ENCODE results near the gene GNAZ.

GNAZ gene

DNA sequence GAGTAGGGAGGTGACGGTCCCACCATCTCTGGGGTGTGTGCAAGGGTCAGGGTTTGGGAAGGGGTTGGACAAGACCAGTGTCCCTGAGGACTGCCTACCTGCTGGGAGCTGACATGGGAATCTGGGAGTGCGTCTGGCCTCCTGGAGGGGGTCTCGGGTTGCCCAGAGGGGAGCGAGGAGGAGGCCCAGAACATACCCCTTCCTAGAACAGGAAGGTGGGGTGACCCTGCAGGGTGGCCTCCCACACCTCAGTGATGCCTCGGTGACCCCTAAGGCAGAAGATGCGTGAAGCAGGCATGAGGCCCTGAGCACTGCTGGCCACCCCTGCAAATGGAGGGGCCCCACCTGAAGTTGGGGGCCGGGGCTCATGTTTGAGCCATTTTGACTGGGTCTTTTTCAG lies 45.0 kb downstream of the GNAZ start:
- TF ChIP-seq GATA2 (IDR thresholded peaks at IDR 0.05; ENCODE audit: low read depth, low read length) (no peak), GATA3 (IDR thresholded peaks at IDR 0.05; ENCODE audit: low read depth, low read length) (no peak)

DNA sequence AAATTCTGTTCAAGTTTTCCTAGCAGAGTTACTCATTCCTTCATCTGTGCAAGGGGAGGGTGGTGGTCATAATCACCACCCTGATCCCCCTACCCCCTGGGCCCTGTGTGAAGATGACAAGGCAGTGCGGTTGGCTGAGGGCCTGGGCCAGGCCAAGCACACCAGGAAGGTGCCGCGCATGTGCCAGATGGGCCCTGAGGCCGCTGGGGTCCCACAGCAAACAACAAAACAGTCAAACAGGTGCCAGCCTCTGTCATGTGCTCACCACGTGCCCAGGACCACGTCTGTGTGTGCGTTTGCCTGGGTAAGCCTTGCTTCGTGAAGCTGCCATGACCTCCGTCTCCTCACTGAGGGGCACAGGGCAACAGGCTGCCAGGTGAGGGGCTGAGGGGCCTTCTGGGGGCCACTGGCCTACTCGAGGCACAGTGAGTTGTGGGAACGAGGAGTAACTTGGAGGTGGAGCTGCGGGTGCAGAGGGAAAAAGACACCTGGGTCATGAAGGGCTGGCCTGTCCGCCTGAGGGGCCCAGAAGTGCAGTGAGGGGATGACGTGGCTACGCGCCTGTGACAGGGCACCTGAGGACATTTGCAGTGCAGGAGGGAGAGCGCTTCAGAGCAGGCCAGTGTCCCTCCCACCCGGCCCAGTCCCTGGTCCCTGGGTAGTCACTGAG lies 45.6 kb downstream of the GNAZ start:
- no peak for TF ChIP-seq GATA2 (IDR thresholded peaks at IDR 0.05; ENCODE audit: low read depth, low read length)
- no peak for TF ChIP-seq GATA3 (IDR thresholded peaks at IDR 0.05; ENCODE audit: low read depth, low read length)

DNA sequence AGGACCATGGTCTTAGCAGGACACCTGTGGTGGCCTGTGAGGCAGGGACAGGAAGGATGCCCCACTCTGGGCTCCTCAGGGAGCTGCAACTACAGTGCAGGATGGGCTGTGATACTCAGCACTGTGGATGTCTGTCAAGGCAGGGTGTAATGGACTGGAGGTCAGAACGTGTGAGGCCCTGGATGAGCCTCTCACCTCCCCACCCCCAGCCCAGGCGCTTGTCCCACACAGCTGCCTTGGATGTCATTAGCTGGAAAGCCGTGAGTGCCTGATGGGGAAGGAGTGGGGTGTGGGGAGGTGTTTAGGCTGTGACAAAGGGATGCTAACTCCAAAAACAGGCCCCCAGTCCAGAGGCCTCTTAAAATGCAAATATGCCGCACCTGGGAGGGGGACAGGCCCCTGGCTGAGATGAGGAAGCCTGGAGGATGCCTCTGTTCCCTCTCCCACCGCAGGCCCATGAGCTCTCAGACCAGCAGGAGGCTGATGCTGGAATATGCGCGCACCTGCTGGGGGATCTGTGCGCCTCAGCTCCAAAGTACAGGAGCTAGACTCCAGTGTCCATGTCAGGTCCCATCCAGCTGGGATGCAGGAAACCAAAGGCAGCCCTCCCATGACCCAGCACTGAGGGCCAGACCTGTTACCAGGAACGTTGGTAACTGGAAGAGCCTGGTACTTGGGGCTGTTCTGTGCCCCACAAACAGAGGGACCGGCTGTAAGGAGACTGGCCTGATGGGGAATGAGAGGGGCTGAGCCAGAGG lies 46.4 kb downstream of the GNAZ start:
- TF ChIP-seq GATA2 (IDR thresholded peaks at IDR 0.05; ENCODE audit: low read depth, low read length) (no peak), GATA3 (IDR thresholded peaks at IDR 0.05; ENCODE audit: low read depth, low read length) (no peak)

DNA sequence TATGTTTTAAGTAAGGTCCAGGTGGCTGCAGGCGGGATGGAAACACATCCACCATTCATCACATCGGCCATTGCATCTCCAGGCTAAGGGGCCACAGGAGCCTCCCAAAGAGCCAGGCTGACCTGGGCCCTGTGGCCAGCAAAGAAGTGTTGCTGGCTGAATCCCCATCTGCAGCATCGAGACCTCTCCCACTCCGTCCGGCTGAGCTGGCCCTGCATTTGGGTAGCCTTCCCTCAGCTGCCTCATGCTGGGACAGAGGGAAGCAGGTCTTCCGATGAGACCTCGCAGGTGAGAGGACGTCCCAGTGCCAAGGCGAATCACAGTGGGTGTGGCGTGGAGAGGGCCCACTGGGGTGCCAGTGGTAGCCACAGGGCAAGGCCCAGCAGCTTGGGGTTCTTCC lies 47.0 kb downstream of the GNAZ start:
- TF ChIP-seq GATA2 (IDR thresholded peaks at IDR 0.05; ENCODE audit: low read depth, low read length) (no peak), GATA3 (IDR thresholded peaks at IDR 0.05; ENCODE audit: low read depth, low read length) (no peak)

DNA sequence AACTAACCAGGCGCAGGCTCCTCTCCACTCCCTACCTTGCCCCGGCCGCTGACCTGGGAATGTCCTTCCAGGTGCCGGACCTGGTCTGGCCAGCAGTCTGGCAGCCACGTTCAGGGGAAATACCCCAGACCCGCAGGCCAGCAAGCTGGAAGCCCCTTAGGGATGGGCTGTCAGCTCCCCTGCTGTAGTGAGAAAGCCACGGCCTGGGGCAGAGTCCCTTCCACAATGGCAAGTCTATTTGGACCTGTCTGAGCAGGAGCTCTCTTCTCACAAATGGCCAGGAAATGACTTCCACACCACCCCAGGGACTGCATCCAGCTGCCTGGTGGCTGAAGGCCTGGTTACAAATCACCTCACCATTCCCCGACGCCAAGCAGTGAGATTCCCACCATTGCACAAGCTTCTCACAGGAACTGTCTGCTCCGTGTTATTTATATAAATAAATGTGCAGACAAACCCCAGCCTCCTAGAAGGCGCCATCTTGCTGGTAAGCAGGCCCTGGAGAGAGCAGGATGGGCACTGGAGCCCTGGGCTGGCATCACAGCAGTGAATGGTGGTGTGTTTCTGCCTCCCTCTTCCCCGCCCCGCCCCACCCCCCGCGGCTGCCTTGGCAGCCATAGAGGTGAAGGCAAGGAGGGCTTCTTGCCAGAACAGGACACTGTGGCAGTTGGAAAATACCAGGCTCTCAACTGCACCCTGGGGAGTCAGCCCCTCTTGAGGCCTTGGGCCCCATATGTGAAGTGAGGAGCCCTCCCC lies 47.8 kb downstream of the GNAZ start:
- no peak for TF ChIP-seq GATA2 (IDR thresholded peaks at IDR 0.05; ENCODE audit: low read depth, low read length)
- no peak for TF ChIP-seq GATA3 (IDR thresholded peaks at IDR 0.05; ENCODE audit: low read depth, low read length)

DNA sequence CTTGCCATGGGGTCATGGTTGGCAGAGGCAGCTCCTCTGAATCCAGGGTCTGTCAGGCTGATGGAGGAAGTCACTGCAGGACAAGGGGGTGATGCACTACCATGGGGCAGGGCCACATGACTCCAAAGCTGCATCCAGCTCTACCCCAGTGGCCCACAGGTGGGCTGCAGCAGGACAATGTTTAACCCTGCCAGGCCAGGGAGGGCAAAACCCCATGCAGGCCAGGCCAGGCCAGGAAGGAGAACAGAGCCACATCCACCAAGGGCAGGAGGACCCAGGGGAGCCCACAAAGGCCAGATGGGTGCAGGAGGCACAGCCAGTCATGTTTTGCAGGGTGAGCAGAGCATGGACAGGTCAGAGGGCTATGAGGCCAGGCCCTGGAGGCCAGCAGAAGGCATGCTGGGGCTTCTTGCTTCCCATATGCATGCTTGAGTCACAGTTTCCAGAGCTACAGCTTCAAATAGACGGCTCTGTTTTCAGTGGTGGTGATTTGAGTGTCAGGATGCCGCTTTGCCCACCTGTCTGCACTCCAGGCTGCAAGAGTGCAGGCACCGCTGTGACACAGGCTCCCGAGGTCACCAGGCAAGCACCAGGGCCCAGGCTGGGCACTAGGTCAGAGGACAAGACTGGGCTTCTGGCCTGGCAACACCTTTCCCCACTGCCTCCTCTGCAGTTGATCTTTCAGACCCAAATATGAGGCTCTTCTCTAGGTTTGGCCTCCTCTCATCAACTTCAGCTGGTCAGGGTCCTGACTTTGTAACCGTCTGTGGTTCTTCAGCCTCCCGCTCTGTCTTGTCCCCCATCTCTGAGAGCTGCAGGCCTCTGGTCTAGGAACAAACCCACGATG lies 48.6 kb downstream of the GNAZ start:
- TF ChIP-seq GATA3 (IDR thresholded peaks at IDR 0.05; ENCODE audit: low read depth, low read length), result no peak
- TF ChIP-seq GATA2 (IDR thresholded peaks at IDR 0.05; ENCODE audit: low read depth, low read length), result no peak

DNA sequence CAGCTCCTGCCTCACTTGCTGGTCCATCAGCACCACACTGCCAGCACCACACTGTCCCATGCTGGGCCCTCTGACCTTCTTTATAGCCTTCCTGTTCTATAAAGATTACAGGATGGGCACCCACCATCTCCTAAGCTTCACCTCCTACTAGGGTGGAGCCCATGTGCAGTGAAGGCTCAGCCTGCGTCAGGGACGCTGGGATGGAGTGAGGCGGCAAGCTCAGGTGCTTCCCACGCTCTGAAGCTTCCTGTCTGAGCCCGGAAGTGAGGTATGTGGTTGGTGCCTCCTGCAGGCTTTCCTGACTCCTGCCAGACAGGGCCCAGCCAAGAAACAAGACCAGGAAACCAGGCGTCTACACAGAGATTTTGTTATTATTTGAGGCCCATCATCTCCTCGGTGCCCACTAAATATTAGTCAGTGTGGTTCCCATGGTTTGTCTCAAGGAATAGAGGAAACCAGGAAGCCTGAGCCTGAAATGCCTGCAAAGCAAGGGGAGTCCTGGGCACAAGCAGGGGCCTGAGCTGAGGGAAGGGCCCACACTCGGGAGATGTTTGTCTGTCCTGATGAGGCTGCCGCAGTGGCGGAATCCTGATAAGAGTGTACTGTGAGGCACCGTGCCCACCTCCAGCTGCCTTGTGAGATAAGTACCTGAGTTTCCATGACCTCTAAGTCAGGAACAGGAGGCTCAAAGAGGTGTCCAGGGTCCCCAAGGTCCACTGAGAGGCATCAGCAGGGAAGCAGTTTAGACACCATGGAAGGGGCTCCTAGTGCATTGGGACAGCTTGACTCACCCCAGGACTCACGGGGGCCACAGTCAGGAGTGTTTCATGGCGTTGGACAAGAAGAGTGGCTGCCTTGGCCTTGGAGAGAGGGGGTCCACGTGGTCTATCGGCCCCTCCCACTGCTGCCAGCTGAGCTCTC lies 49.4 kb downstream of the GNAZ start:
- TF ChIP-seq GATA2 (IDR thresholded peaks at IDR 0.05; ENCODE audit: low read depth, low read length), result no peak
- no peak for TF ChIP-seq GATA3 (IDR thresholded peaks at IDR 0.05; ENCODE audit: low read depth, low read length)

DNA sequence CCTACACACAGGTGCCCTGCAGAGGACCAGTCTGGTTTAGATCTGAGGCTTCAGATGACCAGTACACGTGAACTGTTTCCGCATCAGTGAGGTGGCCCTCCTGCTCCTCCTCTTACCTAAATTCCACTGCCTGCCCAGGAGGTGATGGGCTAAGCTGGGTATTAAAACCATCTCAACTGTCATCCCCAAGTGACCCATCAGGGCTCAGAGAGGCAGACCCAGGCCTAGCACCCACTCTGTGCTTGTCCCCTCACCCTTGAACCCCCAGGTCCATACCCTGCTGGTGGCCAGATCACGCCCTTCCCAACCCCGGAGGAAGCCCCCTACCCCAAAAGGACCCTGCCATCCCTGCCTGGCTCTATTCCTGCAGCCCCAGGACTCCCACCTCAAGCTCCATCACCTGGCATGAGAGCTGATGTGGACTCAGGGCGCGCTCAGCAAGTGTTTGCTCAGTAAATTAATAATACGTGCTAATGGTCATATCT lies 50.1 kb downstream of the GNAZ start:
- TF ChIP-seq GATA3 (IDR thresholded peaks at IDR 0.05; ENCODE audit: low read depth, low read length), result no peak
- no peak for TF ChIP-seq GATA2 (IDR thresholded peaks at IDR 0.05; ENCODE audit: low read depth, low read length)

DNA sequence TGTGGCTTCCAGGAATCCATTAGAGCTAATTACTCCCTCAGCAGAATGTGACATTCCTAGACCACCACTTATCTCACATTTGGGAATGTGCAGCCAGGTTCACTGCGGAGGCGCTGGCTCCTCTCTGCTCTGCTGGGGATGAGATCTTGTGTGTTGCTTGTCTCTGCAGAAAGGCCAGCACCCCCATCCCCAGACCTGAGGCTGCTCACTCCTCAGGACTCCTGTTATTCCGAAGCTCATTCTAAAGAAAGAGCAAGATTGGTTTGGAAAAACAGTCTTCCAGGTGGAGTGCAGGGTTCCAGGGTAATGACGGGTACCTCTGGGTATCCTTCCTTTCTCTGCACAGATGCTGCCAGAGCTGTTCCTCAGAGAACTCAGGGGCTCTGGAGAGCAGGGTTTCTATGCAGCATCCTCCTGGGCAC lies 50.7 kb downstream of the GNAZ start:
- no peak for TF ChIP-seq GATA3 (IDR thresholded peaks at IDR 0.05; ENCODE audit: low read depth, low read length)
- TF ChIP-seq GATA2 (IDR thresholded peaks at IDR 0.05; ENCODE audit: low read depth, low read length), result no peak

DNA sequence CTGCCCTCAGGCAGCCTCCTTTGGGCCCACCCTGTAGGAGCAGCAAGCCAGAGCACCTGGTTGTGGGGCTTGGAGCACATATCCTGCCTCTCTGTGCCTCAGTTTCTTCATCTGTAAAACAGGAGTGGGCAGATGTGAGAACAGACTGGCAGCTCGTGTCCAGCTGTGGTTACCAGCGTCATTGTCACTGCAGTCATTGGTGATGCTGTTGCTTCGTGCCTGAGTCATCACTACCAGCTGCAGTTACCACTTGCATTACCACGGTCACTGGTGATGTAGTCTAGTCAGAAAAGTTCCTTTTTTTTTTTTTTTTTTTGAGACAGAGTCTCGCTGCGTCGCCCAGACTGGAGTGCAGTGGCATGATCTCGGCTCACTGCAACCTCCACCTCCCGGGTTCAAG lies 51.1 kb downstream of the GNAZ start:
- TF ChIP-seq GATA2 (IDR thresholded peaks at IDR 0.05; ENCODE audit: low read depth, low read length), result no peak
- TF ChIP-seq GATA3 (IDR thresholded peaks at IDR 0.05; ENCODE audit: low read depth, low read length), result no peak

DNA sequence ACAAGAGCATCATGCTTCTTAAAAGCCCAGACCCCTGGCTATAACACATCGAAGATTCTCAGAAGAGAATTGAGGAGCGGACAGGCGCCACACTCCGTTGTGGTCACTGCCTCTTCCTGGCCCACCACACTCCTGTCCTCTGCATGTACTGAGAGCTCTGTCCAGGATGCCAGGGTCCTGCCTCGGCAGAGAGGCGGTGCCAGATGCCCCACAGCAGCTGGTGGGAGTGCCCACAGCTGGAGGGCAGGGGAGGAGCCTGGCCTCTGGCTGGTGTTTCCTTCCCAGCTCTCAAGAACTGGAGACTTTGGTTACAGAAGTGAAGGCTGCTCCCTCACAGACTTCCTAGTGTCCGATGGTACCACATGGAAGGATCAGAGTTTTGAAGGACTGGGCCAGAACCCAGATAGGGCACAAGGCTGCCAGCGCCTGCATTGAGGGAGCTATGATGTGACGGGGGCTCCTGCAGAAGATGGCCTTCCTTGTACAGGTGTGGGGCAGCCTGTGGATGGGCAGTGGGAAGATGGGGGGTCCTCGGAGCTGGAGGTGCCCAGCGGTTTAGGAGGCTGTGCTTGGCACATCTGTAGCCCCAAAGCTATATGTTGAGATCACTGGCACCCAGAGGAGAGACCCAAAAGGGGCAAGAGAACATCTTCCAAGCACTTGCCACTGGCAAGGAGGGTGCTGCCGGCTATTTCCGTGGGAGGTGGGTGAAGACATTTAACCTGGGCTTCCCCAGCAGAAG lies 52.1 kb downstream of the GNAZ start:
- TF ChIP-seq GATA2 (IDR thresholded peaks at IDR 0.05; ENCODE audit: low read depth, low read length), result no peak
- TF ChIP-seq GATA3 (IDR thresholded peaks at IDR 0.05; ENCODE audit: low read depth, low read length), result no peak
